ENCODE data around the gene HBA1.
"Not testable (repeated sequence)": the region's sequence is repeated elsewhere in the genome, so short reads cannot be mapped to it uniquely, and the experiment has no call there.

The HBA1 gene

DNA sequence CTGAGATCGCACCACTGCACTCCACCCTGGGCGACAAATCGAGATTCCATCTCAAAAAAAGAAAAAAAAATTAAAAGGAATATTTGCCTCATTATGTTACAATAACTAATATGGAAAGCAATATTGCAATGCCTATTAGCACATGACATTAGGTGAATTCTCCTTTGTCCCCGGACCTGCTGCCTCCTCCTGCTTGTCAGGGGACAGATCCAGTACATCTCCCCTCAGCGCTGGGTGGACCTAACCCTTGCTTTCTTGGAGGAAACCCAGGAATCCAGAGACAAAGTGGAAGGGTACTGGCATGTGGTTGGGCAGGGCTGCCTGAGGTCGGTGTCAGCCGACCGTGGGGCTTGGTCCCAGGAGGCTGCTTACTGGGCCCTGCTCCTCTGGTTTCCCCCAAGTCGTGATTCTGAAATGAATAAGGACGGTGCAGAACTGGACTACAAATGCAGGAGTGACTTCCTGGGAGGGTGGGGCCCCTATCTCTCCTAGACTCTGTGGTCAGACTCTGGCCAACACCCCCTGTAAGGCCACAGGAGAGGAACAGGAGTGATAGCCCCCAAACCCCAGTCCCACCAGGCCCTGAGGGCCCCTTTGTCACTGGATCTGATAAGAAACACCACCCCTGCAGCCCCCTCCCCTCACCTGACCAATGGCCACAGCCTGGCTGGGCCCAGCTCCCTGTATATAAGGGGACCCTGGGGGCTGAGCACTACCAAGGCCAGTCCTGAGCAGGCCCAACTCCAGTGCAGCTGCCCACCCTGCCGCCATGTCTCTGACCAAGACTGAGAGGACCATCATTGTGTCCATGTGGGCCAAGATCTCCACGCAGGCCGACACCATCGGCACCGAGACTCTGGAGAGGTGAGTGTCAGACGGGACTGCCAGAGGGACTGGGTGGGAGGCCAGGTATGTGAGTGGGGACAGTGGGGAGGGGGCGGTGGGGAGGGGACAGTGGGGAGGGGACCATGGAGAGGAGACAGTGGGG lies 24.0 kb upstream of the HBA1 start, which contains the start of gene HBZ:
Gene HBZ (plus strand): TSS at position 504 of the 988 bp plus-strand sequence. CDS start 266 bp downstream, at position 770.
- no peaks in the 10 kb centered on the region for H3K9me3 Mint-ChIP-seq
- H3K27me3 Mint-ChIP-seq (ENCODE audit: low read depth), result peaks cover 53% of the 10 kb centered on the region
- peaks cover 1% of the 10 kb centered on the region for H3K36me3 Mint-ChIP-seq (ENCODE audit: low read depth)
- peaks cover 5% of the 10 kb centered on the region for H3K4me1 Mint-ChIP-seq (ENCODE audit: low read depth)
- H3K4me3 Mint-ChIP-seq, result no peak within 1 kb of the TSS
- H3K27ac Mint-ChIP-seq, result no peak within 1 kb of the TSS

DNA sequence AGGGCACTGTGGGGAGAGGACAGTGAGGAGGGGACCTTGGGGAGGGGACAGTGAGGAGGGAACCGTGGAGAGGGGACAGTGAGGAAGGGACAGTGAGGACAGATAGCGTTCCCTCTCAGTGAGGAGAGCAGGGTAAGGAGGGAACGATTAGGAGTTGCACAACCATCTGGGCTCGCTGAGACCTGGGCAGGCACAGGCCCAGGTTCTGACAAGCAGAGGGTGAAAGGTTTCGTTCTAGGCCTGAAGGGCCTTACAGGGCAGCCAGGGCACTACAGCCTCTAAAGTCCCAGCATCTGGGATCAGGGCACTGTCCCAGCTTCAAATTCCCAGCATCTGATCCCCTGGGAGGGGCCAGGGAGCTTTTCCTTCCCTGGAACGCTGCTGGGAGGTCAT lies 23.4 kb upstream of the HBA1 start:
- H3K36me3 Mint-ChIP-seq (ENCODE audit: low read depth); H3K9me3 Mint-ChIP-seq; H3K27ac Mint-ChIP-seq; H3K4me3 Mint-ChIP-seq; H3K4me1 Mint-ChIP-seq (ENCODE audit: low read depth): not testable (repeated sequence)
- H3K27me3 Mint-ChIP-seq (ENCODE audit: low read depth), result peaks cover 55% of the 10 kb centered on the region

DNA sequence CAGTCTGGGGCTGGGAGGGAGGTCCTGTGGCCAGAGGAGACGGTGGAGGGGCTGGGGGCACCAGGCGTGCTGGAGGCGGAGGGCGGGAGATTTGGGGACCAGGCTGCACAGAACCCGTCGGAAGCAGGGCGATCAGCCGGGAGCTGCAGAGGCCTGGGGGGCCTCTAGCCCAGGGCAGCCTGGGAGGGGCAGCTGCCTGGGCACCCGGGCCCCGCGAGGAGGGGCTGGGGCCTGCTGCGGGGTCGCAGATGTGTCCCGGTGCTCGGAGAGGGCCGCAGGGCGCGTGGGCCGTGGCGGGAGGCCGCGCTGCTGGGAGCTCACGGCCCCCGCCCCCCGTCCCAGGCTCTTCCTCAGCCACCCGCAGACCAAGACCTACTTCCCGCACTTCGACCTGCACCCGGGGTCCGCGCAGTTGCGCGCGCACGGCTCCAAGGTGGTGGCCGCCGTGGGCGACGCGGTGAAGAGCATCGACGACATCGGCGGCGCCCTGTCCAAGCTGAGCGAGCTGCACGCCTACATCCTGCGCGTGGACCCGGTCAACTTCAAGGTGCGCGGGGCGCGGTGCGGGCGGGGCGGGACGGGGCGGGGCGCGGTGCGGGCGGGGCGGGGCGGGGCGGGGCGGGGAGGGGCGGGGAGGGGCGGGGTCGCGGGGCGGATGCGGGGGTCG lies 22.8 kb upstream of the HBA1 start:
- H3K4me3 Mint-ChIP-seq; H3K4me1 Mint-ChIP-seq (ENCODE audit: low read depth); H3K9me3 Mint-ChIP-seq; H3K27ac Mint-ChIP-seq; H3K36me3 Mint-ChIP-seq (ENCODE audit: low read depth): not testable (repeated sequence)
- peaks cover 54% of the 10 kb centered on the region for H3K27me3 Mint-ChIP-seq (ENCODE audit: low read depth)

DNA sequence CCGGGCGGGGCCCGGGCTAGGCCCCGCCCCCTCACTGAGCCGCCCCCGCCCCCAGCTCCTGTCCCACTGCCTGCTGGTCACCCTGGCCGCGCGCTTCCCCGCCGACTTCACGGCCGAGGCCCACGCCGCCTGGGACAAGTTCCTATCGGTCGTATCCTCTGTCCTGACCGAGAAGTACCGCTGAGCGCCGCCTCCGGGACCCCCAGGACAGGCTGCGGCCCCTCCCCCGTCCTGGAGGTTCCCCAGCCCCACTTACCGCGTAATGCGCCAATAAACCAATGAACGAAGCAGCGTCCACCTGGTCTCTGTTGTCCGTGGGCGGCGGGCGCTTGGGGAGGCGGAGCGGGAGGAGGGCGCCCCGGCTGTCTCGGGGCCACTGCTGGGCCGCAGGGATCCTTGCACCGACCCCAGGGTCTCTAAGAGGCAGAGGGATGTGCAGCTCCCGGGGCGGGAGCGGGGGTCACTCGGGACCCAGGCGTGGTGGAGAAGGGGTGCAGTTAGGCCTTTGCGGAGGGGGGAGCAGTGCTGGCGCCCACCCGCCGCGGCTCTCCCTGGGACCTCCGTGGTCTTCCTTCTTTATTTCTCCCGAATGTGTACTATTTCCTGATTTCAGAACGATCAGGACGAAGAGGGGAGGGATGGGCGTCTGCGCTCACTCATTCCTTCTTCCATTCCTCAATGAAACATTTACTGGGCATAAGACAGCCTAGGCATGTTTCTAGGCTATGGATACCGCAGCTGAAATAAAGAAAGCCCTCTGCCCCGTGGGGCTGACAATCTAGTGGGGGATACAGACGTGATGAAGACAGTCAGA lies 22.1 kb upstream of the HBA1 start:
- Mint-ChIP-seq H3K36me3 (ENCODE audit: low read depth) (peaks cover 1% of the 10 kb centered on the region), H3K27me3 (ENCODE audit: low read depth) (peaks cover 52% of the 10 kb centered on the region), H3K9me3 (no peaks in the 10 kb centered on the region), H3K4me3 (peak overlapping the region; percentile 44), H3K4me1 (ENCODE audit: low read depth) (peaks cover 5% of the 10 kb centered on the region), H3K27ac (peak overlapping the region; percentile 24)

GRCh38 chr16:155031-155398 lies 21.5 kb upstream of the HBA1 start:
- peak overlapping the region; percentile 44 for H3K4me3 Mint-ChIP-seq
- peaks cover 48% of the 10 kb centered on the region for H3K27me3 Mint-ChIP-seq (ENCODE audit: low read depth)
- H3K36me3 Mint-ChIP-seq (ENCODE audit: low read depth), result peaks cover 1% of the 10 kb centered on the region
- H3K9me3 Mint-ChIP-seq, result no peaks in the 10 kb centered on the region
- H3K27ac Mint-ChIP-seq, result peak overlapping the region; percentile 24
- peaks cover 5% of the 10 kb centered on the region for H3K4me1 Mint-ChIP-seq (ENCODE audit: low read depth)

- Mint-ChIP-seq H3K4me1 (ENCODE audit: low read depth) (peaks cover 5% of the 10 kb centered on the region), H3K27me3 (ENCODE audit: low read depth) (peaks cover 49% of the 10 kb centered on the region), H3K4me3 (no peak overlapping the region), H3K27ac (no peak overlapping the region), H3K36me3 (ENCODE audit: low read depth) (peaks cover 1% of the 10 kb centered on the region), H3K9me3 (no peaks in the 10 kb centered on the region)
Observed at GRCh38 chr16:159136-159849, 17.2 kb upstream of the HBA1 start.

DNA sequence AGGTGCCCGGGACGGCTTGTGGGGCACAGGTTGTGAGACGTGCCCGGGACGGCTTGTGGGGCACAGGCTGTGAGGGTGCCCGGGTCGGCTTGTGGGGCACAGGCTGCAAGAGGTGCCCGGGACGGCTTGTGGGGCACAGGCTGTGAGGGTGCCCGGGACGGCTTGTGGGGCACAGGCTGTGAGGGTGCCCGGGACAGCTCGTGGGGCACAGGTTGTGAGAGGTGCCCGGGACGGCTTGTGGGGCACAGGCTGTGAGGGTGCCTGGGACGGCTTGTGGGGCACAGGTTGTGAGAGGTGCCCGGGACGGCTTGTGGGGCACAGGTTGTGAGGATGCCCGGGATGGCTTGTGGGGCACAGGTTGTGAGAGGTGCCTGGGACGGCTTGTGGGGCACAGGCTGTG lies 16.2 kb upstream of the HBA1 start:
- not testable (repeated sequence) for H3K4me1 Mint-ChIP-seq (ENCODE audit: low read depth); H3K36me3 Mint-ChIP-seq (ENCODE audit: low read depth); H3K27ac Mint-ChIP-seq; H3K4me3 Mint-ChIP-seq; H3K9me3 Mint-ChIP-seq
- H3K27me3 Mint-ChIP-seq (ENCODE audit: low read depth), result peaks cover 46% of the 10 kb centered on the region

DNA sequence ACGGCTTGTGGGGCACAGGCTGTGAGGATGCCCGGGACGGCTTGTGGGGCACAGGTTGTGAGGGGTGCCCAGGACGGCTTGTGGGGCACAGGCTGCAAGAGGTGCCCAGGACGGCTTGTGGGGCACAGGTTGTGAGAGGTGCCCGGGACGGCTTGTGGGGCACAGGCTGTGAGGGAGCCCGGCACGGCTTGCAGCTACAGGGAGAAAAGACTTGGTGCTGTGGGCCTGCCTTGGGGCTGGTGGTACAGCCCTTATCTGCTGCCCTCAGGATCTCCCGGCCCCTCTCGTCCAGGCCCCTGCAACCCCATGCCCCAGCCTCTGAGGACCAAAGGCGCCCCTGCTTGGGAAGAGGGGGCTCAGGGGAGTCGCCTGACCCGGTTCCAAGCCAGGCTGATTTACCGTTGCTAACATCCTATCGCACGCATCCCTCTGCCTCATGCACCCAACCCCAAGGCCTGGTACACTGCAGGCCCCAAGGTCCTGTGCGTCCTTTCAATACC lies 15.7 kb upstream of the HBA1 start:
- Mint-ChIP-seq H3K4me1 (ENCODE audit: low read depth) (no peaks in the 10 kb centered on the region), H3K27me3 (ENCODE audit: low read depth) (peaks cover 47% of the 10 kb centered on the region), H3K27ac (no peak overlapping the region), H3K9me3 (no peaks in the 10 kb centered on the region), H3K36me3 (ENCODE audit: low read depth) (no peaks in the 10 kb centered on the region), H3K4me3 (no peak overlapping the region)

- Mint-ChIP-seq H3K9me3 (no peaks in the 10 kb centered on the region), H3K4me3 (no peak overlapping the region), H3K27me3 (ENCODE audit: low read depth) (peaks cover 54% of the 10 kb centered on the region), H3K27ac (no peak overlapping the region), H3K4me1 (ENCODE audit: low read depth) (peaks cover 2% of the 10 kb centered on the region), H3K36me3 (ENCODE audit: low read depth) (no peaks in the 10 kb centered on the region)
Observed at GRCh38 chr16:162271-162991, 14.0 kb upstream of the HBA1 start.

DNA sequence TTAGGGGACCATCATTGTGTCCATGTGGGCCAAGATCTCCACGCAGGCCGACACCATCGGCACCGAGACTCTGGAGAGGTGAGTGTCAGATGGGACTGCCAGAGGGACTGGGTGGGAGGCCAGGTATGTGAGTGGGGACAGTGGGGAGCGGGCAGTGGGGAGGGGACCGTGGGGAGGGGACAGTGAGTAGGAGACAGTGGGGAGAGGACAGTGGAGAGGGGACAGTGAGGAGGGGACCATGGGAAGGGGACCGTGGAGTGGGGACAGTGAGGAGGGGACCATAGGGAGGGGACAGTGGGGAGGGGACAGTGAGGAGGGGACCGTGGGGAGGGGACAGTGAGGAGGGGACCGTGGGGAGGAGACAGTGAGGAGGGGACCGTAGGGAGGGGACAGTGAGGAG lies 13.3 kb upstream of the HBA1 start:
- H3K36me3 Mint-ChIP-seq (ENCODE audit: low read depth); H3K4me1 Mint-ChIP-seq (ENCODE audit: low read depth); H3K4me3 Mint-ChIP-seq; H3K27ac Mint-ChIP-seq; H3K9me3 Mint-ChIP-seq: not testable (repeated sequence)
- peaks cover 55% of the 10 kb centered on the region for H3K27me3 Mint-ChIP-seq (ENCODE audit: low read depth)

- peak overlapping the region; percentile 28 for H3K4me3 Mint-ChIP-seq
- not testable (repeated sequence) for H3K36me3 Mint-ChIP-seq (ENCODE audit: low read depth)
Observed at GRCh38 chr16:163696-164095, 12.8 kb upstream of the HBA1 start.

GRCh38 chr16:164134-164823 lies 12.2 kb upstream of the HBA1 start:
- not testable (repeated sequence) for H3K36me3 Mint-ChIP-seq (ENCODE audit: low read depth); H3K9me3 Mint-ChIP-seq; H3K4me3 Mint-ChIP-seq; H3K27ac Mint-ChIP-seq; H3K4me1 Mint-ChIP-seq (ENCODE audit: low read depth)
- peaks cover 60% of the 10 kb centered on the region for H3K27me3 Mint-ChIP-seq (ENCODE audit: low read depth)

More at GRCh38 chr16:163696-164095, 12.8 kb upstream of the HBA1 start:
- H3K9me3 Mint-ChIP-seq; H3K4me1 Mint-ChIP-seq (ENCODE audit: low read depth); H3K27ac Mint-ChIP-seq: not testable (repeated sequence)
- H3K27me3 Mint-ChIP-seq (ENCODE audit: low read depth), result peaks cover 57% of the 10 kb centered on the region
